SK-N-SH treated with all-trans-retinoic acid at 6 μM for 48 hours (cell line): Measurements from ENCODE around the gene CELSR3.

ENCODE experiments used
- ATAC-seq: fragments of 200-7000 bp; cut with Tn5 transposase; 3 replicates; pipeline ENCODE4 v1.9.1; 2020; ENCODE audit warnings: mild to moderate bottlenecking, moderate library complexity
- ARNTL ChIP-seq: fragments of 450-650 bp; formaldehyde crosslinking; IDR thresholded peaks from 2 replicates; pipeline ENCODE4 v1.5.0; 2020; ENCODE audit warnings: low read depth, mild to moderate bottlenecking, moderate library complexity, borderline replicate concordance
- BACH2 ChIP-seq: fragments of 250-450 bp; sonication (Bioruptor Pico); IDR thresholded peaks from 2 replicates; pipeline ENCODE4 v1.9.0; 2021; ENCODE audit warnings: mild to moderate bottlenecking, borderline replicate concordance
- CREB5 ChIP-seq: fragments of 250-450 bp; sonication (Bioruptor Pico); IDR thresholded peaks from 2 replicates; pipeline ENCODE4 v1.5.1; 2020; ENCODE audit warnings: low read depth, mild to moderate bottlenecking, moderate library complexity
- CSRNP3 ChIP-seq: fragments of 250-450 bp; sonication (Bioruptor Pico); IDR thresholded peaks from 2 replicates; pipeline ENCODE4 v1.5.1; 2021; ENCODE audit warnings: mild to moderate bottlenecking, moderate library complexity
- ESRRG ChIP-seq: fragments of 250-450 bp; sonication (Bioruptor Pico); IDR thresholded peaks from 2 replicates; pipeline ENCODE4 v1.6.1; 2021; ENCODE audit warnings: mild to moderate bottlenecking
- GLIS3 ChIP-seq: fragments of 250-450 bp; sonication (Bioruptor Pico); IDR thresholded peaks from 2 replicates; pipeline ENCODE4 v1.5.0; 2020; ENCODE audit warnings: mild to moderate bottlenecking, moderate library complexity
- ISL1 ChIP-seq: fragments of 250-450 bp; sonication (Bioruptor Pico); IDR thresholded peaks from 2 replicates; pipeline ENCODE4 v2.1.2; 2022; ENCODE audit warnings: mild to moderate bottlenecking, moderate library complexity
- OSR1 ChIP-seq: fragments of 250-450 bp; sonication (Bioruptor Pico); IDR thresholded peaks from 2 replicates; pipeline ENCODE4 v1.8.0; 2022; ENCODE audit warnings: moderate library complexity, mild to moderate bottlenecking, inconsistent platforms
- PATZ1 ChIP-seq: fragments of 250-450 bp; sonication (Bioruptor Pico); IDR thresholded peaks from 2 replicates; pipeline ENCODE4 v1.8.0; 2020; ENCODE audit warnings: mild to moderate bottlenecking, moderate library complexity, borderline replicate concordance
- POU6F1 ChIP-seq: fragments of 250-450 bp; sonication (Bioruptor Pico); IDR thresholded peaks from 2 replicates; pipeline ENCODE4 v1.8.0; 2021; ENCODE audit warnings: low read depth, mild to moderate bottlenecking, moderate library complexity, borderline replicate concordance
- PPARA ChIP-seq: fragments of 250-450 bp; sonication (Bioruptor Pico); IDR thresholded peaks from 2 replicates; pipeline ENCODE4 v1.5.0; 2020; ENCODE audit warnings: mild to moderate bottlenecking, borderline replicate concordance
- RARB ChIP-seq: fragments of 250-450 bp; sonication (Bioruptor Pico); IDR thresholded peaks from 2 replicates; pipeline ENCODE4 v1.8.0; 2021; ENCODE audit warnings: mild to moderate bottlenecking, moderate library complexity
- TCF4 ChIP-seq: fragments of 250-450 bp; sonication (Bioruptor Pico); IDR thresholded peaks from 2 replicates; pipeline ENCODE4 v1.8.0; 2021; ENCODE audit warnings: mild to moderate bottlenecking, moderate library complexity, borderline replicate concordance
- TOX ChIP-seq: fragments of 250-450 bp; sonication (Bioruptor Pico); IDR thresholded peaks from 2 replicates; pipeline ENCODE4 v1.8.0; 2021; ENCODE audit warnings: mild to moderate bottlenecking, moderate library complexity, borderline replicate concordance
- TSHZ2 ChIP-seq: fragments of 250-450 bp; sonication (Bioruptor Pico); IDR thresholded peaks from 2 replicates; pipeline ENCODE4 v1.5.0; 2020; ENCODE audit warnings: mild to moderate bottlenecking, moderate library complexity
- ZFP3 ChIP-seq: fragments of 250-450 bp; sonication (Bioruptor Pico); IDR thresholded peaks from 2 replicates; pipeline ENCODE4 v1.5.0; 2020; ENCODE audit warnings: mild to moderate bottlenecking, moderate library complexity
- ZFP30 ChIP-seq: fragments of 450-650 bp; formaldehyde crosslinking; IDR thresholded peaks from 2 replicates; pipeline ENCODE4 v1.5.0; 2022; ENCODE audit warnings: mild to moderate bottlenecking, moderate library complexity
- ZNF565 ChIP-seq: fragments of 450-650 bp; formaldehyde crosslinking; conservative IDR thresholded peaks from 2 replicates; pipeline ENCODE4 v1.5.0; 2020; ENCODE audit warnings: low read depth, mild to moderate bottlenecking, moderate library complexity
- ZNF70 ChIP-seq: fragments of 450-650 bp; formaldehyde crosslinking; IDR thresholded peaks from 2 replicates; pipeline ENCODE4 v1.5.0; 2020; ENCODE audit warnings: mild to moderate bottlenecking, moderate library complexity
- ZNF8 ChIP-seq: fragments of 450-650 bp; formaldehyde crosslinking; IDR thresholded peaks from 2 replicates; pipeline ENCODE4 v1.5.0; 2020; ENCODE audit warnings: mild to moderate bottlenecking, moderate library complexity

Gene CELSR3

GRCh38 chr3:48631516-48632448 lies 30.9 kb downstream of the CELSR3 start:
- ATAC-seq = no peak

More at GRCh38 chr3:48631516-48632448, 30.9 kb downstream of the CELSR3 start:
- TF ChIP-seq OSR1 (CRISPR knock-in tag) = no peak
- no peak for TF ChIP-seq ESRRG
- no peak for TF ChIP-seq ARNTL (CRISPR knock-in tag)
- TF ChIP-seq CSRNP3 (CRISPR knock-in tag) = no peak
- no peak for TF ChIP-seq ZFP3
- no peak for TF ChIP-seq TSHZ2
- no peak for TF ChIP-seq TCF4 (CRISPR knock-in tag)
- no peak for TF ChIP-seq RARB (CRISPR knock-in tag)
- TF ChIP-seq CREB5 (CRISPR knock-in tag) = no peak
- no peak for TF ChIP-seq BACH2 (CRISPR knock-in tag)
- TF ChIP-seq TOX (CRISPR knock-in tag) = no peak
- TF ChIP-seq PATZ1 = no peak
- TF ChIP-seq POU6F1 (CRISPR knock-in tag) = no peak
- TF ChIP-seq ZNF565 = no peak
- no peak for TF ChIP-seq ZFP30
- no peak for TF ChIP-seq GLIS3 (CRISPR knock-in tag)
- TF ChIP-seq ZNF70 = no peak
- no peak for TF ChIP-seq ZNF8 (CRISPR knock-in tag)
- TF ChIP-seq ISL1 (CRISPR knock-in tag) = no peak
- no peak for TF ChIP-seq PPARA (CRISPR knock-in tag)
